Nephron (organoid): Measurements from ENCODE around the gene TWF2.

Experiments used
- H3K27ac Mint-ChIP-seq, 3 experiments: 2 replicates each; pipeline ENCODE4 v1.8.0; 2020; ENCODE audit warnings: mixed read lengths in 3 of 3, mild to moderate bottlenecking in 2 of 3, moderate library complexity in 1 of 3
- H3K27me3 Mint-ChIP-seq: 2 replicates; pipeline ENCODE4 v1.8.0; 2021; ENCODE audit warnings: low read depth, mild to moderate bottlenecking, moderate library complexity, mixed read lengths
- H3K36me3 Mint-ChIP-seq: 2 replicates; pipeline ENCODE4 v1.8.0; 2020; ENCODE audit warnings: low read depth, mixed read lengths
- H3K4me1 Mint-ChIP-seq: 2 replicates; pipeline ENCODE4 v1.8.0; 2020; ENCODE audit warnings: mixed read lengths
- H3K4me3 Mint-ChIP-seq, 3 experiments: 2 replicates each; pipeline ENCODE4 v1.8.0; 2020; ENCODE audit warnings: mild to moderate bottlenecking in 3 of 3, mixed read lengths in 3 of 3, moderate library complexity in 2 of 3
- H3K9me3 Mint-ChIP-seq: 2 replicates; pipeline ENCODE4 v1.8.0; 2020; ENCODE audit warnings: mixed read lengths
- CTCF ChIP-seq, 3 experiments: fragments of 200-600 bp; sonication (generic); IDR thresholded peaks; one replicate each; pipeline ENCODE4 v1.5.0; 2021; ENCODE audit warnings: antibody characterized with exemption in 3 of 3; ENCODE audit not compliant: unreplicated experiment in 3 of 3

Gene TWF2

GRCh38 chr3:52216585-52217408 lies 22.2 kb downstream of the TWF2 start:
- peaks cover 33% of the 10 kb centered on the region for H3K4me1 Mint-ChIP-seq
- H3K4me3 Mint-ChIP-seq = no peak overlapping the region
- H3K27ac Mint-ChIP-seq = peak overlapping the region; percentile 43 to 81 (median 76)
- TF ChIP-seq CTCF (IDR thresholded peaks at IDR 0.05; ENCODE audit: unreplicated experiment in 3 of 3) = no peak
- H3K27me3 Mint-ChIP-seq = no peaks in the 10 kb centered on the region
- H3K36me3 Mint-ChIP-seq = peaks cover 41% of the 10 kb centered on the region
- no peaks in the 10 kb centered on the region for H3K9me3 Mint-ChIP-seq

- Mint-ChIP-seq H3K4me1 (peaks cover 29% of the 10 kb centered on the region), H3K36me3 (peaks cover 53% of the 10 kb centered on the region), H3K27me3 (no peaks in the 10 kb centered on the region), H3K27ac (peak overlapping the region in 1 of 3 experiments; percentile 35), H3K9me3 (no peaks in the 10 kb centered on the region), H3K4me3 (no peak overlapping the region)
- no peak for TF ChIP-seq CTCF (IDR thresholded peaks at IDR 0.05; ENCODE audit: unreplicated experiment in 3 of 3)
Observed at GRCh38 chr3:52215351-52215750, 23.6 kb downstream of the TWF2 start.

GRCh38 chr3:52213901-52214300 lies 25.1 kb downstream of the TWF2 start:
- Mint-ChIP-seq H3K4me1 (peaks cover 21% of the 10 kb centered on the region), H3K4me3 (no peak overlapping the region), H3K27me3 (no peaks in the 10 kb centered on the region), H3K36me3 (peaks cover 66% of the 10 kb centered on the region), H3K27ac (no peak overlapping the region), H3K9me3 (no peaks in the 10 kb centered on the region)
- no peak for TF ChIP-seq CTCF (IDR thresholded peaks at IDR 0.05; ENCODE audit: unreplicated experiment in 3 of 3)

- H3K4me1 Mint-ChIP-seq = peaks cover 14% of the 10 kb centered on the region
- no peak for TF ChIP-seq CTCF (IDR thresholded peaks at IDR 0.05; ENCODE audit: unreplicated experiment in 3 of 3)
- H3K36me3 Mint-ChIP-seq = peaks cover 73% of the 10 kb centered on the region
- no peak overlapping the region for H3K4me3 Mint-ChIP-seq
- H3K9me3 Mint-ChIP-seq = no peaks in the 10 kb centered on the region
- H3K27ac Mint-ChIP-seq = no peak overlapping the region
- H3K27me3 Mint-ChIP-seq = no peaks in the 10 kb centered on the region
Observed at GRCh38 chr3:52213005-52213404, 26.0 kb downstream of the TWF2 start.

GRCh38 chr3:52211268-52211891 lies 27.6 kb downstream of the TWF2 start:
- Mint-ChIP-seq H3K9me3 (no peaks in the 10 kb centered on the region), H3K4me1 (peaks cover under 1% of the 10 kb centered on the region), H3K27ac (no peak overlapping the region), H3K4me3 (no peak overlapping the region), H3K36me3 (peaks cover 83% of the 10 kb centered on the region), H3K27me3 (no peaks in the 10 kb centered on the region)
- no peak for TF ChIP-seq CTCF (IDR thresholded peaks at IDR 0.05; ENCODE audit: unreplicated experiment in 3 of 3)
